Fibroblast of the aortic adventitia (primary cell): ENCODE measurements around the gene TNIP1. TPM values are rescaled to one million over a fixed set of nuclear protein-coding genes. Genes with fewer than 3 reads are reported as not detected.

ENCODE experiments used
- DNase-seq: peaks from one replicate; pipeline ENCODE4 v3.0.0-alpha.2; 2010; ENCODE audit warnings: low read depth
- H3K4me3 ChIP-seq: 2 replicates; pipeline ENCODE4 v1.5.1; 2011; ENCODE audit warnings: low read depth, mild to moderate bottlenecking, control low read depth, low read length, moderate library complexity
- CTCF ChIP-seq: IDR thresholded peaks from 2 replicates; pipeline ENCODE4 v1.5.1; 2011; ENCODE audit warnings: mild to moderate bottlenecking, low read length, control low read depth, inconsistent platforms; ENCODE audit not compliant: insufficient read depth
- total RNA-seq: library from RNA; depleted of rRNA; stranded (reverse); fragments of >200 nt; gene quantifications from 2 replicates; pipeline ENCODE4 v1.2.3, GENCODE V29; 2012; ENCODE audit warnings: low replicate concordance

The TNIP1 gene
- total RNA-seq, 1 donor: 42.9 TPM

GRCh38 chr5:151063142-151063989, 17.5 kb downstream of the TNIP1 start:
- no peak for TF ChIP-seq CTCF
- DNase-seq: peak; percentile 87
- no peak overlapping the region for H3K4me3 ChIP-seq

- TF ChIP-seq CTCF: no peak
- DNase-seq: no peak
- no peak overlapping the region for H3K4me3 ChIP-seq
Observed at GRCh38 chr5:151062405-151063141, 18.3 kb downstream of the TNIP1 start.

- H3K4me3 ChIP-seq: no peak overlapping the region
- TF ChIP-seq CTCF: no peak
- DNase-seq: no peak
Observed at GRCh38 chr5:151060742-151061141, 20.1 kb downstream of the TNIP1 start.

- TF ChIP-seq CTCF: no peak
Observed at GRCh38 chr5:151058891-151059489, 21.8 kb downstream of the TNIP1 start.

GRCh38 chr5:151058301-151058700, 22.5 kb downstream of the TNIP1 start:
- TF ChIP-seq CTCF: no peak
- no peak overlapping the region for H3K4me3 ChIP-seq
- DNase-seq: no peak

More at GRCh38 chr5:151058891-151059489, 21.8 kb downstream of the TNIP1 start:
- H3K4me3 ChIP-seq: no peak overlapping the region
- no peak for DNase-seq

- DNase-seq: no peak
- no peak overlapping the region for H3K4me3 ChIP-seq
- TF ChIP-seq CTCF: no peak
Observed at GRCh38 chr5:151056379-151057325, 24.2 kb downstream of the TNIP1 start.
